HUES6 (cell line): ENCODE data around the gene BMI1.
"Not testable (repeated sequence)": the region's sequence is repeated elsewhere in the genome, so short reads cannot be mapped to it uniquely, and the experiment has no call there.

Source experiments
- H3K27ac ChIP-seq: 2 replicates; pipeline ENCODE4 v1.7.0; 2013; ENCODE audit warnings: low read depth, mild to moderate bottlenecking, low read length, inconsistent platforms
- H3K27me3 ChIP-seq: 2 replicates; pipeline ENCODE4 v1.6.1; 2013; ENCODE audit warnings: low read length; ENCODE audit not compliant: control insufficient read depth, insufficient read depth
- H3K36me3 ChIP-seq: 2 replicates; pipeline ENCODE4 v1.6.1; 2013; ENCODE audit warnings: low read length; ENCODE audit not compliant: control insufficient read depth, insufficient read depth
- H3K4me1 ChIP-seq: 2 replicates; pipeline ENCODE4 v1.6.1; 2013; ENCODE audit warnings: low read length; ENCODE audit not compliant: control insufficient read depth, insufficient read depth
- H3K4me3 ChIP-seq: 2 replicates; pipeline ENCODE4 v1.5.1; 2013; ENCODE audit warnings: low read depth, low read length
- H3K9ac ChIP-seq: one replicate; pipeline ENCODE4 v1.6.1; 2013; ENCODE audit warnings: mild to moderate bottlenecking, low read length
- H3K9me3 ChIP-seq: 2 replicates; pipeline ENCODE4 v1.6.1; 2013; ENCODE audit warnings: low read depth, low read length; ENCODE audit not compliant: control insufficient read depth, insufficient read depth

The BMI1 gene

DNA sequence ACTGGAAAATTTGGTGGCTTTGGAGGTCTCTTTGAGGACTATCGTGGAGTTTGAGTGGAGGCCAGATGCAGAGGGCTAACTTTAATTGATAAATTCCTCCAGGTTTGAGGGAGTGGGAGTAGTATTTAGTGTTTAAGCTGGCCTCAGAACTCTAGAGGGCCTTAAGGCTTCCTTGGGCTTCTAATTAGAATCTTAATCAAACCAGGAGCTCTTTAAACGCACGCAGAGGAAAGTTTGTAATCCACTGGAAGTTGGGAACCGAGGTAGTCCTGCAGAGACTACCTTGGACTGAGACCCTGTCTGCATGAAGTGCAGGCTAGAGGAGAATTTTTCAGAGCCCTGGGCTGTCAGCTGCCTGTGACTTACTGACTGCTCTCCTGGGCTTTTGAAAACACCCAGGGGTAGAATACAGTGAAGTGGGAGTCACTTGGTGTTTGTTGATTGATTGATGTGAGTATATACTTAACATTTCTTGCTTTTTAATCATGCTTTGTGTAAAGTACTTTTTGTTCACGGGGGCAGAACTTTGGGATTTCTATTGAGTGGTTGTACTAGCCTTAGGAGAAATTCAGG lies 30.3 kb downstream of the BMI1 start:
- peaks cover 35% of the 10 kb centered on the region for H3K27me3 ChIP-seq
- H3K4me1 ChIP-seq: no peaks in the 10 kb centered on the region
- H3K27ac ChIP-seq: no peak overlapping the region
- H3K9me3 ChIP-seq: no peaks in the 10 kb centered on the region
- H3K4me3 ChIP-seq: no peak overlapping the region
- no peaks in the 10 kb centered on the region for H3K36me3 ChIP-seq
- no peak overlapping the region for H3K9ac ChIP-seq

DNA sequence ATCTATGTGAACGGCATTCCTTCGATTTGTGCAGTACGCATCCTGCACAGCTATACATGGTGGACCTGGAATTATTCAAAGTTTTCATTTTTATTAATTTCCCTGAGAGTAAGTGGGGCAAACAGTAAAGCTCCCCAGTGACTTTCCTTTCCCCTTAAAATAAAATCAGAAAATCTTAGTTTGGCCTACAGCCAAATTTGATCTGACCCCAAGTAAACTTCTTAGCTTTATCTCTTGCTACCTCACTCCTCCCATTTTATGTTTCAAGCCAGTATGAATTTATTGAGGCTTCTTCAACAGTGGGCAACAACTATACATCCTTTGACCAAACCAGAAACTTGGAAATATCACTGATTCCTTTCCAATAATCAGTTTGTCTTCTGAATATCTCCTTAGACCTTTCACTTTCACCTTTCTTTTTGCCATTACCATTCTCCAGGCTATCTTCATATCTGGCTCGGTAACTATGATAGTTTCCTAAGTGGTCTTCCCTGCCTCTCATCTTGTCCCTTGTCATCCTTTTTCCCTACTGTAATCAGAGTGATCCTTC lies 35.5 kb downstream of the BMI1 start:
- H3K9ac ChIP-seq: no peak overlapping the region
- H3K27ac ChIP-seq: no peak overlapping the region
- peaks cover 4% of the 10 kb centered on the region for H3K27me3 ChIP-seq
- H3K4me3 ChIP-seq: no peak overlapping the region
- H3K9me3 ChIP-seq: no peaks in the 10 kb centered on the region
- H3K36me3 ChIP-seq: no peaks in the 10 kb centered on the region
- H3K4me1 ChIP-seq: no peaks in the 10 kb centered on the region

DNA sequence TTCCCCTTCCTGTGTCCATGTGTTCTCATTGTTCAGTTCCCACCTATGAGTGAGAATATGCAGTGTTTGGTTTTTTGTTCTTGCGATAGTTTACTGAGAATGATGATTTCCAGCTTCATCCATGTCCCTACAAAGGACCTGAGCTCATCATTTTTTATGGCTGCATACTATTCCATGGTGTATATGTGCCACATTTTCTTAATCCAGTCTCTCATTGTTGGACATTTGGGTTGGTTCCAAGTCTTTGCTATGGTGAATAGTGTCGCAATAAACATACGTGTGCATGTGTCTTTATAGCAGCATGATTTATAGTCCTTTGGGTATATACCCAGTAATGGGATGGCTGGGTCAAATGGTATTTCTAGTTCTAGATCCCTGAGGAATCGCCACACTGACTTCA lies 36.9 kb downstream of the BMI1 start:
- not testable (repeated sequence) for H3K4me3 ChIP-seq, H3K27ac ChIP-seq, H3K9ac ChIP-seq, H3K4me1 ChIP-seq, H3K36me3 ChIP-seq, H3K9me3 ChIP-seq, H3K27me3 ChIP-seq

DNA sequence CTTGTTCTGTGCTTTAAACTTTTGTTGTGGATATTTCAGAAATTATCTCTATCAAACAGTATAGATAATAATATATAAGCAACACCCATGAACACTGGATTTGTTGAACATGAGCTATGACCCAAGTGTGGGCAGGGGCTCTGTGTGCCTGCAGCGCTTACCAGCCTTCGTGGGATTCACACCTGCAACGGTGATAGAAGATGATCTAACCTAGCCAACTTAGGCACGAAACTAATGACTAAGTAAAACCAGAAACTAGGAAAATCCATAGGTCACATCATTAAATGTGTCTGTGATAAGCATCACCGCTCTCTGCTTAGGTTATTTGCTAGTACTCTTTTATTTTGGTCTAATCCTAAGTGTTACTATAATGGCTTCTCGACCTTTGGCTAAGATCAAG lies 42.4 kb downstream of the BMI1 start:
- H3K4me1 ChIP-seq: no peaks in the 10 kb centered on the region

DNA sequence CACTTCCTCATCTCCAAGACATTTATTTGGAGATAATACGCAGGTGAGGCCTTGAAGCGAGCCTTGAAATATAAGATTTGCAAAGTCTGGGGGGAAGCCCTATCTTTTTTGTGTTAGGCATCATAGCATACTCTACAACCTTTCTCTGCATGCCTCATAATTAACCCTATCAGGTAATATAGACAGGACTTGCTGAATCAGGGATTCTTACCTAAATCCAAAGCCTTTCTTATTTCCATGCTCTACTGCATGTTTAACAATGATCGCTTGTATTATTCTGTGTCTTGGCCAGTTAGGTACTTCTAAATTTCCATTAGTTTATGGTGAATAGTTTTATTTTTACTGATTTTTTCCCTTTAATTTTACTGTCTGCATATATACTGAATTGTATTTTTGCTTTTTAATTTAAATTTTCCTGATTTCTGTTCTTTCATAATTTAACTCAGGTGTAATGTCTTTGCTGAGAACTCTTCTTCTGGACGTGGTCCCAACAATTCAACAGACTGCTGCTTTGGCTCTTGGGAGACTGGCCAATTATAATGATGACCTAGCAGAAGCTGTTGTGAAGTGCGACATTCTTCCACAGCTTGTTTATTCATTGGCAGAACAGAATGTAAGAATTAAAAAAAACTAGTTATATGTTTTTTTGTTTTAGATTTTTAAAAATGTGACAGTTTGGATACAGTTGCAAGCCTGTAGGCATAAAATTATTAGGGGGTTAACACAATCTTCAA lies 43.7 kb downstream of the BMI1 start:
- no peaks in the 10 kb centered on the region for H3K36me3 ChIP-seq
- no peaks in the 10 kb centered on the region for H3K4me1 ChIP-seq
- no peak overlapping the region for H3K9ac ChIP-seq
- no peak overlapping the region for H3K4me3 ChIP-seq
- no peak overlapping the region for H3K27ac ChIP-seq
- no peaks in the 10 kb centered on the region for H3K27me3 ChIP-seq
- no peaks in the 10 kb centered on the region for H3K9me3 ChIP-seq

More for the DNA sequence above, 42.4 kb downstream of the BMI1 start:
- Histone ChIP-seq H3K4me3 (no peak overlapping the region), H3K9ac (no peak overlapping the region), H3K27me3 (no peaks in the 10 kb centered on the region), H3K9me3 (no peaks in the 10 kb centered on the region), H3K36me3 (no peaks in the 10 kb centered on the region), H3K27ac (no peak overlapping the region)

DNA sequence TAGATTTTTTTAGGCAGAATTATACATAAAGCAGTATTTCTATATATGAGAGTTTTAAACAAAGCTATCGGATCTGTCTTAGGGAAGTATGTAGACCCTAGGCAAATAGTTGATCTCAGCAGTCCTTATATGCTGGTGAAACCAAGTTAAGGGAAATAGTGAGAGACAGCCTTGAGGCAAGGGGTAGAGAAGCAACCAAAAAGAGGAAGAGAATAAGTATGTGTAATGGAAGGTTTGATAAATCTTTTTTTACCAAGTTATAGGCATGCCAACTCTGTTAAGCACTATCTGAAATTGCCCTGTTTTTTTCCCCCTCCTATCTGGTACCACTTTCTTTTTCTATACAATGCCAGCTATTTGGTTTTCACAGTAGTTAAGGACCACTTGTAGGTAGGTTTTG lies 44.3 kb downstream of the BMI1 start:
- H3K4me1 ChIP-seq: no peaks in the 10 kb centered on the region
- no peaks in the 10 kb centered on the region for H3K36me3 ChIP-seq
- no peaks in the 10 kb centered on the region for H3K27me3 ChIP-seq
- no peak overlapping the region for H3K27ac ChIP-seq
- no peaks in the 10 kb centered on the region for H3K9me3 ChIP-seq
- H3K4me3 ChIP-seq: no peak overlapping the region
- H3K9ac ChIP-seq: no peak overlapping the region

DNA sequence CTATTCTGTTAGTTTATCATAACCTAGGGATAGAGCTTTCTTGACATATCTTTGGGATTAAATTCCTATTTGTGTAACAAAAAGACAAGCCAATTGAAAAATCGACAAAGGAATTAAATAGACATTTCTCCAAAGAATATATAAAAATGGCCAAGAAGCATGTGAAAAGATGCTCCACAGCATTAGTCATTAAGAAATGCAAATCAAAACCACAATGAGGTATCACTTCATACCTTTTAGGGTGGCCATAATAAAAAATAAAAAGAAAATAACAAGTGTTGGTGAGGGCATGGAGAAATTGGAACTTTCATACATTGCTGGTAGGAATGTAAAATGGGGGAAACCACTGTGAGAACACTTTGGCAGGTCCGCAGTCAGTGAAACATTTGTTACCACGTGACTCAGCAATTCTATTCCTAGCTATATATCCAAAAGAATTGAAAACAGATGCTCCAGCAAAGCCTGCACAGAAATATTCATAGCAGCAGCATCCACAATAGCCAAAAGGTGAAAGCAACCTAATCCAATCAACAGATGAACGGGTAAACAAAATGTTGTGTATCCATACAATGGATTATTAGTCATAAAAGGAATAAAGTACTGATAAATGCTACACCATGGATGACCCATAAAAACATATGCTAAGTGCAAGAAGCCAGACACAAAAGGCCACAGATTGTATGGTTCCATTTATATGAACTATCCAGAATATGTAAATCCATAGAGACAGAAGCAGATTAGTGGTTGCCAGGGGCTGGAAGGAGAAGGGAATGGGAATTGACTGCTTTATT lies 44.9 kb downstream of the BMI1 start:
- H3K36me3 ChIP-seq: no peaks in the 10 kb centered on the region
- no peak overlapping the region for H3K27ac ChIP-seq
- H3K4me1 ChIP-seq: no peaks in the 10 kb centered on the region
- no peaks in the 10 kb centered on the region for H3K27me3 ChIP-seq
- H3K9me3 ChIP-seq: no peaks in the 10 kb centered on the region
- H3K4me3 ChIP-seq: no peak overlapping the region
- no peak overlapping the region for H3K9ac ChIP-seq

DNA sequence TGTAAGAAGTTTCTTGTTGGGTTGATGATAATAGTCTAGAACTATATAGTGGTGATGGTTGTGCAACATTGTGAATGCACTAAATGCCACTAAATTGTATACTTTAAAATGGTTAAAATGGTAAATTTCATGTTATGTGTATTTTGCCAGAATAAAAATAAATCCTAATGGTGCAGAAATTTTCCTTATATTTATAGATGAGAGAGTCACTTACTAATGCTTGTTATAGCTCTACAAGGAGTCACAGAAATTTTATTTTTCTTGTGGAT lies 45.5 kb downstream of the BMI1 start:
- Histone ChIP-seq H3K9me3 (no peaks in the 10 kb centered on the region), H3K4me3 (no peak overlapping the region), H3K9ac (no peak overlapping the region), H3K27me3 (no peaks in the 10 kb centered on the region), H3K36me3 (no peaks in the 10 kb centered on the region), H3K27ac (no peak overlapping the region), H3K4me1 (no peaks in the 10 kb centered on the region)

DNA sequence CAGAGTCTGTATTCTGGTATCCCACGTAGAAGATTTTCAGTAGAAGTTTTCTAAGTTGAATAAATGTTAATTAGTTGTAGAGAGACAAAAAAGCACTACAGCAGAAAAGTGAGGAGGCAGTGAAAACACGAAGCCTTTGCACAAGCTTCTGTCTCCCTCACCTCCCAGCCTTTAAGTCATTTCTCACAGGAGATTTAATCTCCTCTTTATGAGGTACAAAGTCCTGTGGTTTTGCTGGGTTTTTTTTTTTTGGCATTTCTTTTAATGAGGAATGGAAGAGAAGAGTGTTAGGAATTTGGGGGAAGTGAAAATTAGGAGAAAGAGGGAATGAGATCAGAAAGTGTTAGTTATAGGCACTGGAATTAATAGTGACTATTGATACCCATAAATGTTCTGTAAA lies 45.9 kb downstream of the BMI1 start:
- Histone ChIP-seq H3K4me3 (no peak overlapping the region), H3K36me3 (no peaks in the 10 kb centered on the region), H3K27me3 (no peaks in the 10 kb centered on the region), H3K4me1 (no peaks in the 10 kb centered on the region), H3K9me3 (no peaks in the 10 kb centered on the region), H3K27ac (no peak overlapping the region), H3K9ac (no peak overlapping the region)

DNA sequence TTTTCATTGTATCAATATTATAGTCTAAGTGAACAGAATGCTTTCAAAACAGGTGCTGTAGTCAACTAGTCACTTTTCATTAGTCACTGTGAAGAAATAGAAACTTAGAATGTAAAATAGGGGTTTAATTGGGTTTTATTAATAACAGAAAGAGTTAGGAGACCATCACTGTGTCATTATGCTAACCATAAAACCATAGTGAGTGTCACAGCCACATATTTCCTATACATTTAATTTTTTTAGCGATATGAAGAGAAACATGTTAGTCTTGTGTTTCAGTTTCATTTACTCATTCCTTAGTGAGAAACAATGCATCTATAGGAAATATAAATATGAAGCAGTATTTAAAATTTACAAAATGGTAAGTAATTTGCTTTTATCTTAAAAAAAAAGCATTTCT lies 46.6 kb downstream of the BMI1 start:
- no peaks in the 10 kb centered on the region for H3K4me1 ChIP-seq
- no peak overlapping the region for H3K9ac ChIP-seq
- H3K27ac ChIP-seq: no peak overlapping the region
- no peaks in the 10 kb centered on the region for H3K36me3 ChIP-seq
- no peaks in the 10 kb centered on the region for H3K27me3 ChIP-seq
- H3K4me3 ChIP-seq: no peak overlapping the region
- no peaks in the 10 kb centered on the region for H3K9me3 ChIP-seq

DNA sequence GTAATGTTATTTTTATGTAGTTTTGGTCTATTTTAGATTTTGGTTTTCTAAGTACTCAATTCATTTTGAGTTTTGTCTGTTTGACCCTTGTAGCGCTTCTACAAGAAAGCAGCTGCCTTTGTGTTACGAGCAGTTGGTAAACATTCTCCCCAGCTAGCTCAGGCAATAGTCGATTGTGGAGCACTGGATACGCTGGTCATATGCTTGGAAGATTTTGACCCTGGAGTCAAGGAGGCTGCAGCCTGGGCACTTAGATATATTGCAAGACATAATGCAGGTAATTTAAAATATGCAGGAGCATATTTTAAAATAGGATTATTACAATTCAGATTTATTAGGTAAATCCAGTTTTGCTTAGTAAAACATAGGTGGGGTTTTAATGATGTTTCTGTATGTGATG lies 47.5 kb downstream of the BMI1 start:
- H3K4me3 ChIP-seq: no peak overlapping the region
- H3K9ac ChIP-seq: no peak overlapping the region
- H3K27ac ChIP-seq: no peak overlapping the region
- no peaks in the 10 kb centered on the region for H3K4me1 ChIP-seq
- H3K9me3 ChIP-seq: no peaks in the 10 kb centered on the region
- no peaks in the 10 kb centered on the region for H3K27me3 ChIP-seq
- no peaks in the 10 kb centered on the region for H3K36me3 ChIP-seq
